Naive thymus-derived CD4-positive, alpha-beta T cell (primary cell): ENCODE measurements around the gene TNFSF18. TPM values are rescaled to one million over a fixed set of nuclear protein-coding genes. Genes with fewer than 3 reads are reported as not detected.

Source experiments
- ATAC-seq: fragments of 150-1000 bp; cut with Tn5 transposase; 2 replicates; pipeline ENCODE4 v1.10.0; 2021; ENCODE audit warnings: mild to moderate bottlenecking, moderate library complexity
- CTCF ChIA-PET: fragments of 350-600 bp; sonication (Branson Sonifier 250); formaldehyde crosslinking; loops from one replicate; lab custom pipeline; 2021; ENCODE audit warnings: antibody characterized with exemption; lab: Charles Lee
- POLR2A ChIA-PET: fragments of 350-600 bp; sonication (Branson Sonifier 250); formaldehyde crosslinking; loops from one replicate; lab custom pipeline; 2021; ENCODE audit warnings: antibody characterized with exemption, inconsistent platforms; lab: Charles Lee
- DNase-seq, 9 donors: peaks; one replicate each; pipeline versions ENCODE4 v3.0.0 to v3.0.0-alpha.2; 2020 to 2022; ENCODE audit warnings: mixed read lengths in 1 of 9
- H3K27ac ChIP-seq: one replicate; pipeline ENCODE4 v1.7.0; 2013; ENCODE audit warnings: mild to moderate bottlenecking, low read depth, low read length, moderate library complexity
- H3K27me3 ChIP-seq, 2 donors: one replicate each; pipeline ENCODE4 v1.7.0; 2013; ENCODE audit warnings: low read length in 2 of 2, mild to moderate bottlenecking in 2 of 2, moderate library complexity in 2 of 2; ENCODE audit not compliant: control insufficient read depth in 2 of 2, insufficient read depth in 2 of 2
- H3K36me3 ChIP-seq, 3 experiments: 1 replicate in 2 of 3; 2 replicates in 1 of 3; pipeline ENCODE4 v1.7.0; 2013; ENCODE audit warnings: low read length in 3 of 3, mild to moderate bottlenecking in 3 of 3, moderate library complexity in 1 of 3; ENCODE audit not compliant: insufficient read depth in 3 of 3, control insufficient read depth in 2 of 3
- H3K4me1 ChIP-seq, 2 donors: one replicate each; pipeline ENCODE4 v1.7.0; 2013; ENCODE audit warnings: low read length in 2 of 2, mild to moderate bottlenecking in 2 of 2, moderate library complexity in 1 of 2; ENCODE audit not compliant: control insufficient read depth in 2 of 2, insufficient read depth in 2 of 2
- H3K4me3 ChIP-seq: 2 replicates; pipeline ENCODE4 v1.7.0; 2013; ENCODE audit warnings: mild to moderate bottlenecking, low read length
- H3K9me3 ChIP-seq, 3 experiments: 1 replicate in 2 of 3; 2 replicates in 1 of 3; pipeline ENCODE4 v1.7.0; 2013; ENCODE audit warnings: low read length in 3 of 3; ENCODE audit not compliant: control insufficient read depth in 2 of 3
- H3K27ac Mint-ChIP-seq, 9 donors: one replicate each; pipeline ENCODE4 v1.8.0; 2020 to 2022; ENCODE audit warnings: mixed read lengths in 9 of 9, mild to moderate bottlenecking in 8 of 9, moderate library complexity in 5 of 9, inconsistent platforms in 2 of 9
- H3K27me3 Mint-ChIP-seq, 5 donors: one replicate each; pipeline ENCODE4 v1.8.0; 2021 to 2022; ENCODE audit warnings: mixed read lengths in 5 of 5, mild to moderate bottlenecking in 1 of 5
- H3K36me3 Mint-ChIP-seq, 5 donors: one replicate each; pipeline ENCODE4 v1.8.0; 2020 to 2022; ENCODE audit warnings: mixed read lengths in 5 of 5, mild to moderate bottlenecking in 3 of 5, inconsistent platforms in 1 of 5
- H3K4me1 Mint-ChIP-seq, 7 donors: one replicate each; pipeline ENCODE4 v1.8.0; 2020 to 2022; ENCODE audit warnings: mixed read lengths in 7 of 7, mild to moderate bottlenecking in 3 of 7, inconsistent platforms in 1 of 7
- H3K4me3 Mint-ChIP-seq, 10 donors: one replicate each; pipeline ENCODE4 v1.8.0; 2020 to 2022; ENCODE audit warnings: mild to moderate bottlenecking in 10 of 10, mixed read lengths in 10 of 10, moderate library complexity in 6 of 10, inconsistent platforms in 2 of 10
- H3K9me3 Mint-ChIP-seq, 11 donors: one replicate each; pipeline ENCODE4 v1.8.0; 2020 to 2022; ENCODE audit warnings: mixed read lengths in 11 of 11, mild to moderate bottlenecking in 4 of 11, inconsistent platforms in 1 of 11, moderate library complexity in 1 of 11
- intact Hi-C, 2 donors: fragments of 100-400 bp; cut with micrococcal nuclease; formaldehyde crosslinking; loops; one replicate each; pipeline ENCODE4 v1.15.1; 2023
- polyA plus RNA-seq, 2 donors: library from polyadenylated mRNA; unstranded; fragments of 300-500 nt; fragmentation: Illumina TruSeq; gene quantifications; one replicate each; pipeline ENCODE4 v1.2.3, GENCODE V29; 2021
- total RNA-seq, 6 experiments: library from RNA in 5 of 6; stranded (reverse) in 5 of 6; gene quantifications; 1 replicate in 5 of 6; 2 replicates in 1 of 6; pipeline ENCODE4 v1.2.3 and lab custom pipeline; 2021 to 2026

The TNFSF18 gene
- total and polyA plus RNA-seq, 7 experiments from 2014 or later = not detected

DNA sequence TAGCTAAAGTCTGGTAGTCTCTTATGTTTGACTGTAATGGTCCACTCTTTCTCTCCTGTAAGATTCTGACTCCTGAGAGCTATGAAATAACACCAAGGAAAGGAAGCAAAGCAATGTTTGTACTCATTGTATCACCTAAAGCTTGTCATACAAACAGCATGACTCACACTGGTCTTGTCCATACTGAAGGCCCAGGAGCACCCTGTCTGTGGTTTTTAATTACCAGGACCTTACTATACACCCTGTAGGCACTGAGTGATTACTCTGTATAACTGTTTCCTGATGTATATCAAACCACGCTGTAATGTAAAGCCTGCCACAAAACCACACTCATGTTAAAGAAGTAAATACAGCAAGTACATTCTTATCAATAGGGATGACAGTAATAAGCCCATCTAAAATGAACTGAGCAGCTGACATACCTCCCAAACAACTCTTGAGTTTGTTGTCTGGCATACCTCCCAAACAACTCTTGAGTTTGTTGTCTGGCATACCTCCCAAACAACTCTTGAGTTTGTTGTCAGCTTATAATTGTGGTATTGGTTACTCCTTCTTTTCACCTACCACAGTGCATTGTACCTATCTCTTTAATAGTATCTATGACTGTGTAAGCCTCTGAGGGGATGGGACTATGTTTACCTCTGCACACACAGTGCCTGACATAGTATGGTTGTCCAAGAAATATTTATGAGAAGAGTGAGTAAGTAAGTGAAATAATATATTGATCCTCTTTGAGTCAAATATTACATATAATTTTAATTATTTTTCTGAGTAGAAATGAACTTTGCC, 11.6 kb upstream of the TNFSF18 start:
- H3K27ac Mint-ChIP-seq = no peak overlapping the region
- DNase-seq (no peak), ATAC-seq (peak; percentile 16)
- peaks cover 0 to 12% (median 0%) of the 10 kb centered on the region in 5 donors for H3K27me3 Mint-ChIP-seq
- Histone ChIP-seq H3K36me3 (no peaks in the 10 kb centered on the region), H3K4me3 (no peak overlapping the region), H3K9me3 (no peaks in the 10 kb centered on the region), H3K27ac (no peak overlapping the region), H3K4me1 (no peaks in the 10 kb centered on the region), H3K27me3 (no peaks in the 10 kb centered on the region)
- H3K36me3 Mint-ChIP-seq = peaks cover 0 to 2% (median 0%) of the 10 kb centered on the region in 5 donors
- intact Hi-C loops = no loop called here
- no peak overlapping the region for H3K4me3 Mint-ChIP-seq
- H3K9me3 Mint-ChIP-seq = peaks cover 0 to 3% (median 0%) of the 10 kb centered on the region in 11 donors
- ChIA-PET POLR2A (no interaction called here), CTCF (no interaction called here)
- peaks cover 0 to 2% (median 0%) of the 10 kb centered on the region in 7 donors for H3K4me1 Mint-ChIP-seq

- no peak overlapping the region for H3K27ac Mint-ChIP-seq
- H3K4me1 Mint-ChIP-seq = peaks cover 0 to 2% (median 0%) of the 10 kb centered on the region in 7 donors
- no peaks in the 10 kb centered on the region for H3K27me3 ChIP-seq
- H3K9me3 ChIP-seq = no peaks in the 10 kb centered on the region
- H3K4me3 ChIP-seq = no peak overlapping the region
- no peak overlapping the region for H3K27ac ChIP-seq
- intact Hi-C loops = no loop called here
- ATAC-seq = no peak
- peaks cover 0 to 7% (median 0%) of the 10 kb centered on the region in 5 donors for H3K27me3 Mint-ChIP-seq
- peaks cover 0 to 3% (median 0%) of the 10 kb centered on the region in 11 donors for H3K9me3 Mint-ChIP-seq
- ChIA-PET POLR2A (interaction anchor here (0.7 kb wide), 1 partner anchor 10 kb away, joined by 3 read pairs; no protein-coding TSS in a partner anchor), CTCF (no interaction called here)
- H3K36me3 ChIP-seq = no peaks in the 10 kb centered on the region
- H3K4me1 ChIP-seq = no peaks in the 10 kb centered on the region
- H3K4me3 Mint-ChIP-seq = no peak overlapping the region
- DNase-seq = no peak
- peaks cover 0 to 2% (median 0%) of the 10 kb centered on the region in 5 donors for H3K36me3 Mint-ChIP-seq
Observed at GRCh38 chr1:173058556-173058955, 7.8 kb upstream of the TNFSF18 start.

- no peaks in the 10 kb centered on the region for H3K36me3 ChIP-seq
- Mint-ChIP-seq H3K27ac (no peak overlapping the region), H3K27me3 (peaks cover 0 to 7% (median 0%) of the 10 kb centered on the region in 5 donors), H3K4me1 (peaks cover 0 to 2% (median 0%) of the 10 kb centered on the region in 7 donors), H3K4me3 (no peak overlapping the region), H3K9me3 (peaks cover 0 to 3% (median 0%) of the 10 kb centered on the region in 11 donors), H3K36me3 (peaks cover 0 to 2% (median 0%) of the 10 kb centered on the region in 5 donors)
- no peaks in the 10 kb centered on the region for H3K9me3 ChIP-seq
- H3K27me3 ChIP-seq = no peaks in the 10 kb centered on the region
- DNase-seq (no peak), ATAC-seq (no peak)
- ChIA-PET CTCF (no interaction called here), POLR2A (interaction anchor here (0.7 kb wide), 1 partner anchor 9 kb away, joined by 3 read pairs; no protein-coding TSS in a partner anchor)
- H3K27ac ChIP-seq = no peak overlapping the region
- no peaks in the 10 kb centered on the region for H3K4me1 ChIP-seq
- intact Hi-C loops = no loop called here
- H3K4me3 ChIP-seq = no peak overlapping the region
Observed at GRCh38 chr1:173057984-173058383, 7.2 kb upstream of the TNFSF18 start.

DNA sequence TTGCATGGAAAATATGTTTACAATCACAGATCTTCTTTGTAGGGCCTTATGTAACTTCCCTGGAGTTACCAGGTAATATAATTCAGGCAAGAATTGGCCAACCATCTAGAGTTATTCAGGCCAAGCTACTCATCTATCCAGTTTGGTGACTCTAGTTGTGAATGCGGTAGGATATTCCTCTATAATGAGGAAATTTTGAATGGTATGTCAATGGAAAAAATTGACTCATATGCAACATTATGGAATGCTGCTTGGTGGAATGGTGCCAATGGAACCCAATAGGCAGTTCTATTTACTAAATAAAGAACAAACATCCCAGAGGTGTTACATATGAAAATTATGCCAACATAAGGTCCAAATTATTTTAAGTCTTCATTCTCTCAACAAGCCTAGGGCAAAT, 5.6 kb upstream of the TNFSF18 start:
- Mint-ChIP-seq H3K4me3 (no peak overlapping the region), H3K27ac (no peak overlapping the region), H3K4me1 (no peaks in the 10 kb centered on the region), H3K9me3 (peaks cover 0 to 3% (median 0%) of the 10 kb centered on the region in 11 donors), H3K27me3 (peaks cover 0 to 7% (median 0%) of the 10 kb centered on the region in 5 donors), H3K36me3 (peaks cover 0 to 2% (median 0%) of the 10 kb centered on the region in 5 donors)
- Histone ChIP-seq H3K27me3 (no peaks in the 10 kb centered on the region), H3K9me3 (no peaks in the 10 kb centered on the region), H3K36me3 (no peaks in the 10 kb centered on the region), H3K27ac (no peak overlapping the region), H3K4me3 (no peak overlapping the region), H3K4me1 (no peaks in the 10 kb centered on the region)
- ChIA-PET CTCF (no interaction called here), POLR2A (no interaction called here)
- ATAC-seq (no peak), DNase-seq (no peak)
- intact Hi-C loops = no loop called here

- Mint-ChIP-seq H3K4me3 (no peak overlapping the region), H3K27ac (no peak overlapping the region), H3K9me3 (no peaks in the 10 kb centered on the region), H3K4me1 (peaks cover 0 to 8% (median 7%) of the 10 kb centered on the region in 7 donors), H3K36me3 (no peaks in the 10 kb centered on the region), H3K27me3 (peaks cover 0 to 13% (median 0%) of the 10 kb centered on the region in 5 donors)
- H3K4me3 ChIP-seq = no peak overlapping the region
- intact Hi-C loops = no loop called here
- no peaks in the 10 kb centered on the region for H3K27me3 ChIP-seq
- no peaks in the 10 kb centered on the region for H3K36me3 ChIP-seq
- ChIA-PET CTCF (interaction anchor here (0.6 kb wide), 1 partner anchor 1801 kb away, joined by 3 read pairs; no protein-coding TSS in a partner anchor), POLR2A (no interaction called here)
- H3K27ac ChIP-seq = no peak overlapping the region
- no peaks in the 10 kb centered on the region for H3K9me3 ChIP-seq
- DNase-seq (no peak), ATAC-seq (no peak)
- no peaks in the 10 kb centered on the region for H3K4me1 ChIP-seq
Observed at GRCh38 chr1:173052681-173053196, 2.0 kb upstream of the TNFSF18 start.

GRCh38 chr1:173049322-173049633, 1.5 kb downstream of the TNFSF18 start:
- ChIA-PET POLR2A (no interaction called here), CTCF (no interaction called here)
- no peak overlapping the region for H3K27ac ChIP-seq
- no peak for DNase-seq
- H3K4me1 Mint-ChIP-seq = peaks cover 0 to 8% (median 7%) of the 10 kb centered on the region in 7 donors
- no peak overlapping the region for H3K4me3 ChIP-seq
- intact Hi-C loops = loop anchor here in 1 of 2 donors (5.0 to 10.0 kb wide), 2 partner anchors 224 to 302 kb away; no protein-coding TSS in a partner anchor
- peaks cover 0 to 8% (median 0%) of the 10 kb centered on the region in 5 donors for H3K27me3 Mint-ChIP-seq
- no peaks in the 10 kb centered on the region for H3K36me3 ChIP-seq
- H3K27ac Mint-ChIP-seq = no peak overlapping the region
- no peaks in the 10 kb centered on the region for H3K9me3 ChIP-seq
- no peak overlapping the region for H3K4me3 Mint-ChIP-seq
- no peak for ATAC-seq
- H3K4me1 ChIP-seq = no peaks in the 10 kb centered on the region
- H3K36me3 Mint-ChIP-seq = no peaks in the 10 kb centered on the region
- H3K27me3 ChIP-seq = no peaks in the 10 kb centered on the region
- H3K9me3 Mint-ChIP-seq = no peaks in the 10 kb centered on the region
